A673 (cell line): Measurements from ENCODE around the gene USP14. TPM values are rescaled to one million over a fixed set of nuclear protein-coding genes. Genes with fewer than 3 reads are reported as not detected.
A peak's percentile ranks its signal among the peaks of the same experiment; 100 is the strongest.
"Not testable (repeated sequence)": the region's sequence is repeated elsewhere in the genome, so short reads cannot be mapped to it uniquely, and the experiment has no call there.

Experiments
- BruUV-seq: library from RNA; stranded (reverse); fragments of 400-500 nt; replicated peaks from 2 replicates; lab custom pipeline; 2021; lab: Mats Ljungman, UMichigan
- CTCF ChIA-PET: fragments of 300-600 bp; sonication (Branson Sonifier 250); formaldehyde crosslinking; loops from one replicate; lab custom pipeline; 2022; ENCODE audit warnings: antibody characterized with exemption; lab: Charles Lee
- POLR2A ChIA-PET: fragments of 300-600 bp; sonication (Branson Sonifier 250); formaldehyde crosslinking; loops from one replicate; lab custom pipeline; 2022; ENCODE audit warnings: antibody characterized with exemption; ENCODE audit not compliant: low non-redundant PET; lab: Charles Lee
- DNase-seq: peaks from one replicate; pipeline ENCODE4 v3.0.0-alpha.2; 2015; ENCODE audit warnings: low spot score
- H3K27ac ChIP-seq: fragments of 200-600 bp; sonication (generic); 2 replicates; pipeline ENCODE4 v1.5.1; 2016; ENCODE audit warnings: mixed run types, low read depth, mild to moderate bottlenecking, mixed read lengths, antibody characterized with exemption, low read length; ENCODE audit not compliant: poor library complexity, severe bottlenecking
- H3K27me3 ChIP-seq: fragments of 200-600 bp; sonication (generic); replicated peaks from 2 replicates; pipeline ENCODE4 v1.6.1; 2017; ENCODE audit warnings: mixed run types, low read depth, mild to moderate bottlenecking, mixed read lengths, antibody characterized with exemption, low read length; ENCODE audit not compliant: insufficient read depth, poor library complexity
- H3K36me3 ChIP-seq: fragments of 200-600 bp; sonication (generic); 2 replicates; pipeline ENCODE4 v1.6.1; 2016; ENCODE audit warnings: mixed run types, mild to moderate bottlenecking, mixed read lengths, antibody characterized with exemption, low read length; ENCODE audit not compliant: insufficient read depth, poor library complexity, severe bottlenecking
- H3K4me1 ChIP-seq: fragments of 200-600 bp; sonication (generic); 2 replicates; pipeline ENCODE4 v1.6.1; 2017; ENCODE audit warnings: mixed run types, mild to moderate bottlenecking, mixed read lengths, antibody characterized with exemption, low read length; ENCODE audit not compliant: insufficient read depth, poor library complexity, severe bottlenecking
- H3K4me3 ChIP-seq: fragments of 200-600 bp; sonication (generic); 2 replicates; pipeline ENCODE4 v1.5.1; 2016; ENCODE audit warnings: low read depth, mixed run types, mild to moderate bottlenecking, mixed read lengths, low read length; ENCODE audit not compliant: poor library complexity, severe bottlenecking
- H3K9me3 ChIP-seq: fragments of 200-600 bp; sonication (generic); 2 replicates; pipeline ENCODE4 v1.6.1; 2016; ENCODE audit warnings: mixed run types, low read depth, mild to moderate bottlenecking, mixed read lengths, antibody characterized with exemption, low read length; ENCODE audit not compliant: poor library complexity, severe bottlenecking
- EZH2 ChIP-seq: fragments of 200-600 bp; sonication (generic); IDR thresholded peaks from 2 replicates; pipeline ENCODE4 v1.6.1; 2017; ENCODE audit warnings: borderline replicate concordance, low read depth, mild to moderate bottlenecking, mixed read lengths, antibody characterized with exemption, low read length; ENCODE audit not compliant: poor library complexity, severe bottlenecking
- intact Hi-C: fragments of 100-400 bp; cut with micrococcal nuclease; formaldehyde crosslinking; loops from one replicate; pipeline ENCODE4 v1.10.0; 2022; ENCODE audit not compliant: unreplicated experiment
- total RNA-seq: library from RNA; stranded (reverse); gene quantifications from 2 replicates; pipeline ENCODE4 v1.2.3, GENCODE V29; 2021
- TF ChIP-seq, protein P1 (sequence below): fragments of 300-800, 200-600 bp; sonication (generic); conservative IDR thresholded peaks from 2 replicates; pipeline ENCODE4 v1.5.1; 2017; ENCODE audit warnings: low read depth, mild to moderate bottlenecking, antibody characterized with exemption, low read length, moderate library complexity, mixed read lengths

Gene USP14
- total RNA-seq, 1 experiment from 2014 or later = 148 TPM

DNA sequence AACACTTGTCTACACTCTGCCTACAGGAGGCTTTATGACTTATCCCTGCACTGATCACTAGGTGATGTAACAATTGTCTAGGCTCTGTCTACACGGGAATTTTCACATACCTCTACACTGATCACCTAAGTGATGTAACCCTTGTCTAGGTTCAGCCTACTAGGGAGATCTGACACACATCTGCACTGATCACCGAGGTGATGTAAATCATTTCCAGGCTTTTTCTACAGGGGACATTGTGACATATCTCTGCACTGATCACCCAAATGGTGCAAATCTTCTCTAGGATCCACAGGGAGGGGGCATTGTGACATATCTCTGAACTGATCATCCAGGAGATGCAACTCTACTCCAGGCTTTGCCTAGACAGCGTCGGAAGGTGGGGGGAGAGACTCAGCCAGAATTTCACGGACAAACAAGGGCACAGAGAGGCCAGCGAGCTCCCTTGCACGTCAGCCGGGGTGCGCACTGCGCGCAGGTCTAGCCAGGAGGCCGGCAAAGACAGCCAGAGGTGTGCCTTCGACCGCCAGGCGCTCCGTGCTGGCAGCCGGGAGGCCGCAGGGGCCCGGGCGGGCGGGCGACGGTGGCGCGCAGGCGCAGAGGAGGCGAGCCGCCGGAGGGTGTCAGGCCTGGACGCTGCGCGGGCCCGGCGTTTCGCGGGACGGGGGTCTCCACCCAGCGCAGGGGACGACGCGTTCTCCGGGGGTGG, 46.9 kb upstream of the USP14 start:
- no TSS peak for BruUV-seq
- TF ChIP-seq EZH2 = no peak
- TF ChIP-seq, protein P1, sequence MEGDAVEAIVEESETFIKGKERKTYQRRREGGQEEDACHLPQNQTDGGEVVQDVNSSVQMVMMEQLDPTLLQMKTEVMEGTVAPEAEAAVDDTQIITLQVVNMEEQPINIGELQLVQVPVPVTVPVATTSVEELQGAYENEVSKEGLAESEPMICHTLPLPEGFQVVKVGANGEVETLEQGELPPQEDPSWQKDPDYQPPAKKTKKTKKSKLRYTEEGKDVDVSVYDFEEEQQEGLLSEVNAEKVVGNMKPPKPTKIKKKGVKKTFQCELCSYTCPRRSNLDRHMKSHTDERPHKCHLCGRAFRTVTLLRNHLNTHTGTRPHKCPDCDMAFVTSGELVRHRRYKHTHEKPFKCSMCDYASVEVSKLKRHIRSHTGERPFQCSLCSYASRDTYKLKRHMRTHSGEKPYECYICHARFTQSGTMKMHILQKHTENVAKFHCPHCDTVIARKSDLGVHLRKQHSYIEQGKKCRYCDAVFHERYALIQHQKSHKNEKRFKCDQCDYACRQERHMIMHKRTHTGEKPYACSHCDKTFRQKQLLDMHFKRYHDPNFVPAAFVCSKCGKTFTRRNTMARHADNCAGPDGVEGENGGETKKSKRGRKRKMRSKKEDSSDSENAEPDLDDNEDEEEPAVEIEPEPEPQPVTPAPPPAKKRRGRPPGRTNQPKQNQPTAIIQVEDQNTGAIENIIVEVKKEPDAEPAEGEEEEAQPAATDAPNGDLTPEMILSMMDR = no peak
- POLR2A ChIA-PET = interaction anchor here (0.7 kb wide), 1 partner anchor 47 kb away, joined by 3 read pairs; the partner anchor contains the start of gene USP14

DNA sequence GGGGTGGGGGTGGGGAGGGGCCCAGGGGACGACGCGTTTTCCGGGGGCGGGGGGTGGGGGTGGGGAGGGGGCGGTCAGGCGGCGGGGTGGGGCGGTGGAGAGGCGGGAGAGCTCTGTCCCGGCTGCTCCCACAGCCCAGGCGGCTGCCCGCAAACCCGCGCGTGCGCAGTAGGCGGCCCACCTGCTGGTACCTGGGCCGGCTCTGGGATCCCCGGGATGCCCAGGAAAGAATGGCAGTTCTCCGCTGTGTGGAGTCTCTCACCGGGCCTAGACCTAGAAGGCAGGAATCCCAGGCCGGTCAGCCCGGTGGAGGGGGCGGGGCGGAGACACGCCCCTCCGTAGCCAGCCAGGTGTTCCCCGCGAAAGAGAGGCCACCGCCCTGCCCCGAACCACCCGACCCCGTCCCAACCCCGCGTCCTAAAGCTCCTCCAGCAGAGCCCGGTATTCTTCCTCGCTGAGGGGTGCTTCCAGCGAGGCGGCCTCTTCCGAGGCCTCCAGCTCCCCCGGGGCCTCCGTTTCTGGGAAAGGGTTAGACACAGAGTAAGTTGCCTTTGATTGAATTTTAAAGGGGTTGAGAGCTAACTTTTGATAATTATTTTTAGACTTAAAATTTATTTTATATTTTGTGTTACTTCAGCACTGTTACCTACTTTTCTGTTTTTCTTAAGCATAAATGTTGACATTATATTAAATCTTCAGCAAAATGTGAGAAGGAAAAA, 46.2 kb upstream of the USP14 start:
- intact Hi-C loops, H3K27me3 ChIP-seq, CTCF ChIA-PET, DNase-seq, H3K27ac ChIP-seq, H3K4me1 ChIP-seq, H3K36me3 ChIP-seq, H3K9me3 ChIP-seq, BruUV-seq: not testable (repeated sequence)
- peak overlapping the region; percentile 28 for H3K4me3 ChIP-seq
- POLR2A ChIA-PET = interaction anchor here (0.7 kb wide), 1 partner anchor 46 kb away, joined by 3 read pairs; the partner anchor contains the start of gene USP14

More for the DNA sequence above, 46.9 kb upstream of the USP14 start:
- H3K4me3 ChIP-seq = peak overlapping the region; percentile 28
- no peaks in the 10 kb centered on the region for H3K27me3 ChIP-seq
- no peaks in the 10 kb centered on the region for H3K4me1 ChIP-seq
- peak; percentile 77 for DNase-seq
- intact Hi-C loops = no loop called here
- peak overlapping the region; percentile 72 for H3K27ac ChIP-seq
- H3K9me3 ChIP-seq = no peaks in the 10 kb centered on the region
- no peaks in the 10 kb centered on the region for H3K36me3 ChIP-seq
- CTCF ChIA-PET = no interaction called here

DNA sequence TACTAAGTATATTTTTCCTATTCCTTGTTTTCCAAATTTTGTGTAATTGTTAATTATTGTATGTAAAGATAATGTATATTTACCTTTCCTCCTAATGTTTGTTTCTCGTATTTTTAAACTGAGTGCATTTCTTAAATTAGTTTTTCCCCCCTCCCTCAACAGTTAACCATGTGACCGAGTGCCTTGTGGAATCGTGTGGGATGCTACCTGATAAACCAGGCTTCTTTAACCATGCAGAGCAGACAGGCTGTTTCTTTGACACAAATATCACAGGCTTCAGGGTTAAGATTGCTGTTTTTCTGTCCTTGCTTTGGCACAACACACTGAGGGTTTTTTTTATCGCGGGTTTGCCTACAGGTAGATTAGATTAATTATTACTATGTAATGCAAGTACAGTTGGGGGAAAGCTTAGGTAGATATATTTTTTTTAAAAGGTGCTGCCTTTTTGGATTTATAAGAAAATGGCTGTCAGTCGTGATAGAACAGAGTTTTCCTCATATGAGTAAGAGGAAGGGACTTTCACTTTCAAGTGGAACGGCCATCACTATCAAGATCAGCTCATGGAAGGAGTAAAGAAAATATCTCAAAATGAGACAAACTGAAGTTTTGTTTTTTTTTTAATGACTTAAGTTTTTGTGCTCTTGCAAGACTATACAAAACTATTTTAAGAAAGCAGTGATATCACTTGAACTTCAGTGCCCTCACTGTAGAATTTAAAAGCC, 37.7 kb upstream of the USP14 start:
- BruUV-seq, CTCF ChIA-PET, H3K4me3 ChIP-seq: not testable (repeated sequence)

DNA sequence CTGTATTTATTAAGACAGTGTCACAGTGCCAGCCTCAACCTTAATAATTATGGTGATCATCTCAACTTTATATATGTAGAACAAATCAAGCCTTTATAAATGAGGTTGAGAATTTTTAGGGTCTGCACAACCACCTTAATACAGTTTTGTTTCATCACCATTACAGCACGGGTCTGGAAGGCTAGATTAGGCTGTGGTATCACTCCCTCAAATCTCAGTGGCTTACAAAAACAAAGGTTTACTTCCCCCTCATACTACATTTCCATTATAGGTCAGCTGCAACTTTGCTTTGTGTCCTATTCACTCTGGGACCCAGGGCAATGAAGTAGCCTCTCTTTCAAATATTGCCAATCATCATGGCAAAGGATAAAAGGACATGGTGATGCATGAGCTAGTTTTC, 23.3 kb upstream of the USP14 start:
- Histone ChIP-seq H3K4me3 (no peak overlapping the region), H3K4me1 (no peaks in the 10 kb centered on the region), H3K36me3 (no peaks in the 10 kb centered on the region), H3K27me3 (no peaks in the 10 kb centered on the region), H3K9me3 (no peaks in the 10 kb centered on the region), H3K27ac (no peak overlapping the region)
- DNase-seq = no peak
- BruUV-seq = no TSS peak
- intact Hi-C loops = no loop called here
- CTCF ChIA-PET = no interaction called here
- TF ChIP-seq, protein P1 = no peak
- TF ChIP-seq EZH2 = no peak
- POLR2A ChIA-PET = interaction anchor here (0.7 kb wide), 1 partner anchor 23 kb away, joined by 3 read pairs; no protein-coding TSS in a partner anchor

More for the DNA sequence above, 37.7 kb upstream of the USP14 start:
- DNase-seq, H3K4me1 ChIP-seq, H3K9me3 ChIP-seq, POLR2A ChIA-PET, H3K27me3 ChIP-seq, H3K36me3 ChIP-seq, H3K27ac ChIP-seq, intact Hi-C loops: not testable (repeated sequence)
